IPS-NIHi7 (cell line): ENCODE measurements around the gene DBN1.
"Not testable (repeated sequence)": the region's sequence is repeated elsewhere in the genome, so short reads cannot be mapped to it uniquely, and the experiment has no call there.

Source experiments
- DNase-seq: peaks from one replicate; pipeline ENCODE4 v3.0.0; 2012; ENCODE audit warnings: mixed read lengths; ENCODE audit errors: extremely low spot score

Gene DBN1

DNA sequence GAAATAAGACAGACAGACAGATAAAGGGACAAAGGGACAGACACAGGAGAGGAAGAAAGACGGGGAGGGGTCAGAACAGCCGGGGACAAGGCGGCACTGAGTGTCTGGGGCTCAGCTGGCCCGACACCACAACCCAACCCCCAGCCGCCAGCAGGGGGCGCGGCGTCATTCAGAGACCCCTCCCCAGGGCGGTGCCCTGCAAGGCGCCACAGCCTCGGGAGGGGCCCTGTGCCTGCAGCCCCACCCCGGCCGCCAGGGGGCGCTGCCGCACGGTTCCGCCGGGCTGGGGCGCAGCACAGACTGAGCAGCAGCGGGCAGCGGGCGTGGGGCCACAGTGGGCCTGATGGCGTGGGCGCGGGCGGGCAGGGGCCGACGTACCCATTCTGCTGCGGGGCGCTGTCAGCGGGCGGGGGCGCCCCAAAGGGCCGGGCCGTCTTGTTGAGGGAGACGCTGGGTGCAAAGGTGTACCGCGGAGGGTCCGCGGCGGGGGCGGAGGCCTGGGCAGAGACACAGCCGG, 18.1 kb upstream of the DBN1 start:
- DNase-seq, result peak; percentile 91

DNA sequence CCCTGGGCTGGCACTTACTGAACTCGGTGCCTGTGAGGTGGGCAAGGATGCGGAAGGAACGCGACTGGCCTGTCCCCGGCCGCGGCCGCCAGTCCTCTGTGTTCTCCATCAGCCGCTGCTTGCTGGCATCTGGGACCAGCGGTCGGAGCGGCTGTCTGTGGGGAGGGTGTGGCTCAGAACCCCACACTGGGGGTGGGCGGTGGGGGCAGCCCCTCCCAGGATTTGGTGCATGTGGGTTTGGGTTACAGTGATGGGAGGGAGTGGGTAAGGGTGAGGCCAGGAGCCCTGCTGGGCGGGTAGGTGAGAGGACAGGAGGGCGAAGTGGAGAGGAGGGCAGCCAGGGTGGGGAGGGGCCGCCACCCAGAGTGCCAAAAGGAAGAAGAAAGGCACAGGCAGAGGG, 17.6 kb upstream of the DBN1 start:
- DNase-seq, result no peak

DNA sequence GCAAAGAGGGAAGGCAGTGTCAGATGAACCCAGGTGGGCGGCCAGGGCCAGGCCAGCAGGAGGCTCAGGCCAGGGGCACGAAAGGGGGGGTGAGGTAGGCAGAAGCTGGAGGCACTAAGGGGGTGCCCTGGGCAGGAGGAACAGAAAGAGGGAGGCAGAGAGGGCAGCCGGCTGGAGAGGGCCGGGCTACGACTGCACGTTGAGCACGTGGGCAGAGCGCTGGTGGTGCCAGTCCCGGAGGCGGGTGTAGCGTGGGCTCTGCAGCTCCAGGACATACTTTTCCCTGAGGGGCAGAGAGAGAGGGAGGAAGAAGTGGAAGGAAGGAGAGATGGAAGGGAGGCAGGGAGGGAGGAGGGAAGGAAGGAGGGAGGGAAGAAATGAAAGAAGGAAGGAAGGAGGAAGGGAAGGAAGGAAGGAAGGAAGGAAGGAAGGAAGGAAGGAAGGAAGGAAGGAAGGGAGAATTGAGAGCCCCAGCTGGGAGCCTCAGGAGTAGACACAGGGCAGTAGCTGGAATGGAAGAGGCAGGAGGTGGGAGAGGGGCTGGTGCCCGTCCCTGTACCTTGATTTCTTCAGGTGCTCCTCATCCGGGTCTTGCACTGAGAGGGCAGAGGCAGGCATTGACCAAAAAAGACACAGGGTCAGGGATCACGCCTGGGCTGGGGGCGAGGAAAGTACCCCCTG, 17.0 kb upstream of the DBN1 start:
- DNase-seq, result no peak

DNA sequence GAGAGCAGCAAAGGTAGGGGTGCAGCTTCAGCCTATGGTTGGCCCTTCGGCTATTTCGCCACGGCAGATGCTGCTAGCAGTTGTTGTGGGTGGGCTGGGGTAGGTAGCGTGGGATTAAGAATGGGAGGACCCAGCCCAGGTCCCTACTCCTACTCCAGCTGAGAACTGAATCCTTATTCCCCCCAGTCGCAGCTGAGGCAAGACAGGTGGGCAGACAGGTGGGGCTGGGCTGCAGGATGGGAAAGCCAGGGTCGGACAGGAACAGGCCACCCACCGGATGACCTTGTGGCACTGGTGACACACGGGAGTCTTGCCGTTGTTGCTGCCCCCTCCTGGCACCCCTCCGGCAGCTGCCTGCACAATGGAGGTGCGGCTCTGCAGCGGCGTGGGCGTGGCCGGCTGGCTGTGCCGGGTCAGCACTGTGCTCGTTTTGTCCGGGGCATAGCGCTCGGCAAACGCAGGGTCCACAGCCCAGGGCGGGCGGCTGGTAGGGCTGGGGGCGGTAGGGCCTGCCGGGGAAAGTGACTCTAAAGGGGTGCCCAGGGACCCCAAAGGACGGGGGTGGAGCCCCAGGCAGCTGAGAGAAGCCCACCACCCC, 15.8 kb upstream of the DBN1 start:
- no peak for DNase-seq

DNA sequence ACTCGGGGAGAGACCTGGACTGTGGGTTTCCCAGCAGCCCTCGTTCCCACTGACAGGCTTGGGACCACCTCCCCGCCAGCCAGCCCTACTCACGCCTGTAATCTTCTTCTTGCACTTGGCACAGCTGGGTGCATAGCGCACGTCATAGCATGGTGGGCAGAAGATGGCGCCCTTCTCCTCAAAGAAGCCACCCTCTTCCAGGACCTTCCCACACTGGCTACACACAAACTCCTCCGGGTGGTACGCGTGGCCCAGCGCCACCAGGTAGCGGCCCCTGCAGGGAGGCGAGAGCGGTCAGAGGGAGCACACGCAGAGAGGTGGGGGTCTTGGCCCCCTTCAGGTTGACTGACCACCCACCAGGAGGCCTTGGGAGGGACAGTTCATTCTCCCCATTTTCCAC, 14.5 kb upstream of the DBN1 start:
- no peak for DNase-seq

DNA sequence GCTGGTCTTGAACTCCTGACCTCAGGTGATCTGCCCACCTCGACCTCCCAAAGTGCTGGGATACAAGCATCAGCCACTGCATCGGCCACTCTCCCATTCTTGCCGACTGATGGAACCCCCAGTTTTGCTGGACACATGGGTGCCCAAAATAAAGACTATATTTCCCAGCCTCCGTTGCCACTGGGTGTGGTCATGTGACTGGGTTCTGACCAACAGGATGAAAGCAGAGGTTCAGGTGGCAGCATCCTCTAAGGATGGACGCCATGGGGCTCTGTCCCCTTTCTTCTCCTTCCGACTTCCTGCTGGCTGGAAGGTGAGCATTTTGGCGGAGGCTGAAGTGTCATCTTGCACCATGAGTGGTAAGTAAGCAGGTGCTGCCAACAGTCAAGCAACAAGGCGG, 13.7 kb upstream of the DBN1 start:
- no peak for DNase-seq

DNA sequence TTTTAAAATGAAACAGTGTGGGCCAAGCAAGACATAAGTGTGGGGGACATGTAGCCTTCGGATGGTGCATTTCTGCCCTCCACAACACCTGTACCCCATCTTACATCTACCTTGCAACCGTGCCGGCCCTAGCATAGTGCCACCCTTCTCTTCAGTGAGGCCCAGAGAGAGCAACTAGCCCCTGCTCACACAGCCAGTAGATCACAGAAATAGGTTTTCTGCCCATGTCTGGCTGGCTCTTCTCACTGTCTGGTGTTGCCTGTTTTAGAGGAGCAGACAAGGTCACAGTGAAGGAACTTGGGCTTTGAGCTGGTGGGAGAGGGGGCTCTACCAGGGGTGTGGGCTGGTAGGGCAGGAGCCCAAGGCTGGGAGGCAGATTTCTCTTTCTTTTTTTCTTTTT, 12.8 kb upstream of the DBN1 start:
- DNase-seq, result no peak

DNA sequence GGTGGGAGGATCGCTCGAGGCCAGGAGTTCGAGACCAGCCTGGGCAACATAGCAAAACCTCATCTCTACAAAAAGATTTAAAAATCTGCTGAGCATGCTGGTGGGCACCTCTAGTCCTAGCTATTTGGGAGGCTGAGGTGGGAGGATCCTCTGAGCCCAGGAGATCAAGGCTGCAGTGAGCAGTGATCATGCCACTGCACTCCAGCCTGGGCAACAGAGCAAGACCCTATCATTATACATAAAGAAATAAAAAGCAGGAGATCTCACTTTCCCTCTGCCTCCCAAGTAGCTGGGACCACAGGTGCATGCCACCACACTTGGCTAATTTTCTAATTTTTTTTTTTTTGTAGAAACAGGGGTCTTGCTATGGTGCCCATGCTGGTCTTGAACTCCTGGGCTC, 12.3 kb upstream of the DBN1 start:
- DNase-seq, result not testable (repeated sequence)

DNA sequence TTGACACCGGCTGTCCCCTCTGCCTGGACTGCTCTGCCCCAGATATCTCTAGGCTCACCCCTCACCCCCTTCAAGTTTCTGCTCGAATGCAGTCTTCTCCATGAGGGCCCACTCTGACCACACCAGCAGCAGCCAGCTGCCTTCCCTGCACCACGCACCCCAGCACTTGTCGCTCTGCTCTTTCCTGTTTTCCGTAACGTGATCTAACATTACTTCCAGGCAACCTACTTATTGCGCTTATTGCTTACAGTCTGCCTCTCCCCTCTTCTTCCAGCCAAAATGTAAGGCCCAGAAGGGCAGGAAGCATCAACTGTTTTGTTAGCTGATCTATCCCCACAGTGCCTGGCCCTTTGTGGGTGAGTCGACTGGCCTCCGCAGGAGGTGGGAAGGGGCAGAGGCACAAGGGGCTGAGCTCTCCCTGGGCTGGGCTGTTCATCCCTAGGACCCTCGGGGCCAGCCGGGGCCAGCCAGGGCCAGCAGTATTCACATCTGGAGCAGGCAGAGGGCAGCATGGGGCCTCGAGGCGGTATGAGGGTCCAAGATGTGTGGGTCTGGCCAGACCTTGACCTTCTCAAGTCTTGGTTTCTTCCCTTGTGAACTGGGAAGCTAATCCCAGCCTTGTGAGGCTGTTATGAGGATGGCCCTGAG, 11.6 kb upstream of the DBN1 start:
- no peak for DNase-seq

DNA sequence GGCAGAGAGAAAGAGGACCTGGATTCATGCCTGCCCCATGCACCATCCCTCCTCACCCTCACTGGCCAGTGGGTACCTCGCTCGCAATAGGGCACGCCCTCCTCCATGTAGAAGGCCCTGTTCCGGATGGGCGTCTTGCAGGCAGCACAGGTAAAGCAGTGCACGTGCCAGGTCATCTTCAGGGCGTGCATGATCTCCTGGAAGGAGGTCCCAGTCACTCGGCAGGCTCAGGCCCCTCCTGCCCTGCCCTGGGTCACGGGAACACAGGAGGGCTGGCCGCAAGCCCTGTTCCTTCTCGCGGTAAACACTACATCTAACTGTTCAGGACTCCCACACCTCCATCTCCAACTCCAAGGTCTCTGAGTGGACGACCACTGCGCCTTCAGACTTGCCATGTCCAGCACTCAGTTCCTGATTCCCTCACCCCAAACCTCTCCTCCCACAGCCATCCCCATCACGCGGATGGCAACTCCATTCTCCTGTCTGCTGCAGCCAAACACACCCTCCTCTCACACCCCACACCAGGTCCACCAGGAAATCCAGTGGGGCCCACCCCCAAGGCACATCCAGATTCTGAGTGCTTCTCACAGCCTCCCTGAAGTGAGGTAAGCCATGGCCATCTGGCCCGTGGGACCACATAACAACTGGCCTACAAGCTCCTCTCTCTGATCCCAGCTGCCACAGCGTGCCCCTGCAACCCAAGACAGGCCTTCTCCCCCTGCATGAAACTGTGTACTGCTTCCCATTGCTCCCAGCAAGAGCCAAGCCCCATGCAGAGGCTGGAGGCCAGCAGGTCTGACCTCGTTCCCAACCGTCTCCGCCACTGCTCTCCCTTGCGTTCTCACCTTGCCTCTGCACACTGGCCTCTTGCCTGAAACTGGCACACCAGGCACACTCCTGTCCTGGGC, 10.8 kb upstream of the DBN1 start:
- no peak for DNase-seq

DNA sequence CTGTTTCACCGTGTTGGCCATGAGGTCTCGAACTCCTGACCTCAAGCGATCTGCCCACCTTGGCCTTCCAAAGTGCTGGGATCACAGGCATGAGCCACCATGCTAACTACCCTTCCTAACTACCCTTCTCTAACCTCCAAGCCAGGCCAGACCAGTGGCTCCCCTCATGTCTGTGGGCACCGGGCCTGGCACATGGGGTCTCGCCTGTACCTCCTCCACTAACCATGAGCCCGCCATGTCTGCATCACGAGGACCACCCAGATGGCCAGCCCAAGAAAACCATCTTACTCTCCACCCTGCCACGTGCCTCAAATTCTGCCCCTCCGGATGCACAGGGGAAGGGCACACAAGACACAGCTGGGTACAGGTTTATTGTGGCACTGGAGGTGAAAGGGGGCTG, 9.6 kb upstream of the DBN1 start:
- no peak for DNase-seq

DNA sequence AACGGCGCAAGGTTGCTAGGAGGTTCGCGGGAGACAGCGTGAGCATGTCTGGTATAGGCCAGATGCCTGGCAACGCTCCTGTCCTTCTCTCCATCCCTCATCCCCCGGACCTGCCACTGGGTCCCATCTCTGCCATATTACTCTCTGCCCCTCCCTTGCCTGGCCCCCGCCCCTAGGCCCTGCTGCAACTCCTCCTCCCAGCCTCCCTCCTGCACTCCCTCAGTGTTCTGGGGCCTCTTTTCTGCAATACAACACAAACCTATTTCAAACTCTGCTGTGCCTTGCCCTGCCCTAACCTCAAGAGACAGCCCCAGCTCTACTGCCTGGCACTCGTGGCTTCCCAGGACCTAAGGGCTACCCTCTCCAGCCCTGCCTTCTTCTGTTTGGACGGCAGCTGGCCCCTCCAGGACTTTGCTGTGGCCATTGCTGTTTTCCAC, 8.9 kb upstream of the DBN1 start:
- DNase-seq, result no peak

DNA sequence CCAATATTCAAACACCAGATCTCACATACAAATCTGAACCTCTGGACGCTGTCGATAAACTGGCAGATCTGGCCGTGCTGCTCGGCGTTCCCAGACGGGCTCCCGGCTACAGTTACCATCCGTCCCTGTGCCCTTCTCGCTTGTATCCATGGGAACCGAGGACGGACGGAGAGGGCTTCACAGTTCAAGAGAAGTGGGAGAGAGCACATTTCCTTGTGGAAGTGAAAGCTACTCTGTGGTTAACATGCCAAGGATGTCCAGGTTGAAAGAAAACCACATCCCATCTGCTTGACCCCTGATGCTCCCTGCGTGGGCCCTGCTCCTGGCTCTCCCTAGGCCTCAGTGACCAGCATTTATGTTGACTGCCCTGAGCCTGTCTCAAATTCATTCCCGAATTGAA, 6.3 kb upstream of the DBN1 start:
- DNase-seq, result no peak

DNA sequence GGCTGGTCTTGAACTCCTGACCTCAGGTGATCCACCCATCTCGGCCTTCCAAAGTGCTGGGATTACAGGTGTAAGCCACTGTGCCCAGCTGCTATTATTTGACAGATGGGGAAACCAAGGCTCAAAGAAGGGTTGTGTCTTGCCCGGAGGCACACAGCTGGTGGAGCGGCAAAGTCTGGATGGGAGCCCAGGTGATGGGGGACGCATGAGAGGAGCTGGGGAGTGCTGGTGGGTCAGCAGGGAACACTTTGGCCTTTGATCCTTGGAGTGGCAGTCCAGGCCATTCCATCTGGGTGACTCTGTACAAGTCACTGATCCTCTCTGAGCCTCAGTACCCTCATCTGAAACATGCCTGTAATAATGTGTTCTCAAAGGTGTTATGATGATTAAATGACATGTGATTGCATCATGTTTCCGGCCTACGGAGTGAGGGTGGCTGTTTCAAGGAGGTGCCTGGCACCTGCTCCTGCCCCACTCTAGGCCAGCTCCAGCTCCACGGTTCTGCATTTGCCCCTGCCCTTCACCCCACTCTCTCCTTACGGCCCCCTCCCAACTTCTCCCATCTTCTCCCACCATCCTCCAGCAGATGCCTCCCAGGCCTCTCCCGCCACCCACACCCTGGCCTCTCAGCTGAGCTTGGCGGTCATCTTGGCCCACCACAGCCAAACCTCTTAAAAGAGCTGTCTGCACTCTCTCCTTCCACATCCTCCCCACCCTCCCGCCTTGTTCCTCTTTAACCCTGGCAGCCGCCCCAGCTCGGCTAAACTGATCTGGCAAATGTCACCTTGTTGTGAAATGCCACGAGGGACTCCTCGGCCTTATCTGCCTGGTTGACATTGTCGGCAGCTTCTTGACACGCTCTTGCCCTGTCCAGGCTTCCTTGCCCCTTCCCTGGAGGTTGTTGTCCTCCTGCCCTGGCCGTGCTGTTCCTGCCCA, 5.5 kb upstream of the DBN1 start:
- DNase-seq, result no peak

DNA sequence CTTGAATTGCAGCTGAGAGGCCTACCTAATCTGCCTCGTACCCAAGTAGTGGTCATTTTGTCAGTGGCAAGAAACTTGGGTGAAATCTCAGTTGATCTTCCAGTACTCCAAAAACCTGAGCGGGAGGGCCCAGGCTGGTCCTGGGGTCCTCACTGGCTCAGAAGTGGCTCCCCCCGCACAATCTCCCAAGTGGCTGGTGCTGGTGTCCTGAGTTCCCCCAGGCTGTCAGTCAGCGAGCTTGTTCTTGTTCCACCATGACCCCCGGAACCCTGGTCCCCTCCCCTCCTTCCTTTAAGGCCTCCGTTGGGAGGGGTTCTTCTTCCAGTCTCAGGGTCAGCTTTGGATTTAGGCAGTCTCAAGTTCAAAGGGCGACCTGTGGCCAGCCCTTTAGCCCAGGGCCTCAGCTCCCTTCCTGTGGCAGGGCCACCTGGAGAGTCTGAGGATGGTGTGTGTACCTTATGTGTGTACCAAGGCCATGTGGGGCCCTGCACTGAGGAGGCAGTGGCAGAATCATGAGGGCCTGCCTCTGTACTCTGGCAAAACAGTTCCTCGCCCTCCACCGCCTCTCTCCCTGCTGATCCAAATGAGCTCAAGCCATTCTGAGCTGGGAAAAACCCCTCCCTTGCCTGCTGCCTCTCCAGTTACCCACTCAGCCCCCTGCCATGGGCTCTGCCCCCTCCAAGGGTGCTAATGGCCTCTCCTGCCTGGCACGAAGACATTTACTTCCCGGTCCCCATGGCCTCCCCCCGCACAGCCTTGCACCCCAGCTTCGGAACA, 4.5 kb upstream of the DBN1 start:
- no peak for DNase-seq

DNA sequence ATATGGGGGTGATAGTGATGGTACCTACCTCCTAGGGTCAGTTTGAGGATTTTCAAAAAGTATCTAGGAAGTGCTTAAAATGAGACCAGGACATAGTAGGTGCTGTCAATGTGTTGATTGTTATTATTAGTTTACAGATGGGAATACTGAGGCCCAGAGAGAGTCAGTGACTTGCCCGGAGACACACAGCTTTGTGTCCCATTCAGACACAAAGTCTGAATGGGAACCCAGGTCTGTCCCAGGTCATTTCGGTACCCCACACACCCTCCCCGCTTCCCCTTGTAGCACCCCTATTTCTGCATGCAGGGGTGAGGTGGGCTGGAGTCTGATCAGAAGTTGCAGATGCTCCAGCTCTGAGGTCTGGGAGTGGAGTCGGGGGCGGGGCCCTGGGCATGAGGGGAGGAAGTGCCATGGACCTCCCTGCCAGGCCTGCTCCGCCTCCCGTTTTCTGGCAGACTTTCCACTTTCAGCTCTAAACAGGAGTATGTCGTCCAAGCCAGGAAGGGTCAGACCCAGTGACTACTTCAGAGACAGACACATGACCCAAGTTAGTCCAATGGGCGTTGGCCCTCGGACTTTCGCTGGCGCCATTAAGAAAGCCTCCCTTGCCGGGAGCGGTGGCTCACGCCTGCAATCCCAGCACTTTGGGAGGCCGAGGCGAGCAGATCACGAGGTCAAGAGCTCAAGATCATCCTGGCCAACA, 3.2 kb upstream of the DBN1 start:
- no peak for DNase-seq

DNA sequence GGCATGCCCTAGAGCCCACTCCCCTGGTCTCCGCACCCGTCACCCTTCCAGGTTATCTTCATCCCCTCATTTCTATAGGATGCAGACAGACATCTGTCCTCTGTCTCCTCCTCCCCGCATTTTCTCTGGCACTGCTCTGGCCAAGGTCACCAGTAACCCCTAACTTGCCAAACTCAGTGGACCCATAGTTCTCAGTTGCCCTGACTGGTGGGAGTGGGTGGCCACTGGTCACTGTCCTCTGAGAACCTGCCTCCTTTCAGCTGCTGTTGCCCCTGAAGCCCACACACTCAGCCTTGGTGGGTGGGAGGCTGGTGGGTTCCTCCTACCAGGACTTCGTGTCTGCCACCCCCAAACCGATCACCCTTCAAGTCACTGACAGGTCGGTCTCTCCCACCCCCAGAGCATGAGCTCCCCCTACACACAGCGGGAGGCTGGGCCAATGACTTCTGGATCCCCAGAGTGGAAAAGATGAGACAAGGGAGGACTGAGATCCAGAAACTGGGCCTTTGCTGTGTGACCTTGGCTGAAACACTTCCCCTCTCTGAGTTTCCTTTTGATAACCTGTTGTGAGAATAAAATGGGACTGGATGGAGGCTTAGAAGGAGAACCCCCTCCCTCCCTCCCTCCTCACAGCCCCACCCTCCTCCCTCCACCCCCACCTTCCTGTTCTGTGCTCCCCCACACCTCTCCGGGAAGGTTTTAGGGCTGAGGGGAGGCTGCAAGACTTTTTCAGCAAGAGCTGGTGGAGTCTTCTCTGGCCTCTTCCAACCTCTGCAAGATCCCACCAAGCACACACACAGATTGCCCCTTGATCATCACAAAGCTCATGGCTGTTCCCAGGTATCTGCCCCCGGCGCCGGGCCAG, 2.4 kb upstream of the DBN1 start:
- DNase-seq, result no peak

DNA sequence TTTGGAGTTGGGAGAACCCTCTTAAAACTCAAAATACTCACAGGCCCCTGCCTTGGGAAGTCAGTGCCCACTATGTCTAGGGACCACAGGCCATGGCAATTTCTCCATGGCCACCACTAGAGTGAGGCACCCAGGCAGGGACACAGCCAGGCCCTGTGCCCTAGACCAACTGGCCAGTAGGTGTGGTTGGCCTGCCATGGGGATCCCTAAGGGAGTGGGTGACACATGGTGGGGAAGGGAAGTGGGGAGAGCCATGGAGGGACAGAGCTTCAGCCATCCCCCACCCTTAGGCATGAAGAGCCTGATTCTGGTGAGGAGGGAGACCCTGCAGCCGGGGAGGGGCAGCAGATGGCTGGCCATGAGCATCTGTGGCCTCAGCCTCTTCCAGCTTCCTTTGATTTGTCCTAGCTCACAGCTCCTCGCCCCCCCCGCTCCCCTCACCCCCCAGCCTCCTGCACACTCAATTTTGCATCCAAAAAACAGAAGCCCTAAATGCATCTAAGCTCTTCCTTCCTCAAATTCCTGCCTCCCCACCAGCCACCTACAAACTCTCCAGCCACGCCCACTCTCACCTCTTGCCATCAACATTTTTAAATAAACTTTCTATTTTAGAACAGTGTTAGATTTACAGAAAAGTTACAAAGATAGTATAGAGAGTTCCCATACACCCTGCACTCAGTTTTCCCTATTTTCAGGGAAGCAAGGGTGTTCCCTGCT, 1.6 kb upstream of the DBN1 start:
- no peak for DNase-seq
